ENCODE data around the gene CENPU. TPM values are rescaled to one million over a fixed set of nuclear protein-coding genes. Genes with fewer than 3 reads are reported as not detected.

Gene CENPU
- total and polyA plus RNA-seq, 2 experiments from 2014 or later, result 88.3 to 186 TPM

DNA sequence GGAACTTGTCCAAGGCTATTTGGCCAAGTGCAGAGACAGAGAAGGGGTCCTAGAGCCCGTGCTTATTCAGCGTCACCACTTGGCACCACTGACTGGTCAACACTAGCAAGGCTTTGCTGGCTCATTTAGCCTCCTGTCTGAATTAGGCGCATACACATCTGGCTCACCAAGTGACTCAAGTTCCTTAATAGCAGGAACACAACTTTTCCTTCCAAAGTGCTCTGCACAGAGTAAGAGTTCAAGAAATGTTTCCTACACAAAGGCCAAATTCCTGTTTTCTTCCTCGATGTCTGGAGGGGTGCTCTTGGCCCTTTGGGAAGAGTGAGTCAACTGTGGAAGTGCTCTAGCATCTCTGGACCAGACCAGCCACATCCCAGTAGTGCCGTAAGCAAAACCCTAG, 26.8 kb upstream of the CENPU start (continued):
- no peak for TF ChIP-seq CREB1 (CRISPR knock-in tag; IDR thresholded peaks at IDR 0.05; ENCODE audit: low read depth)
- TF ChIP-seq POLR2AphosphoS5 (IDR thresholded peaks at IDR 0.05; ENCODE audit: low read depth), result no peak
- TF ChIP-seq EZH2 (IDR thresholded peaks at IDR 0.05; ENCODE audit: low read depth, unreplicated experiment), result no peak
- TF ChIP-seq, protein P1, sequence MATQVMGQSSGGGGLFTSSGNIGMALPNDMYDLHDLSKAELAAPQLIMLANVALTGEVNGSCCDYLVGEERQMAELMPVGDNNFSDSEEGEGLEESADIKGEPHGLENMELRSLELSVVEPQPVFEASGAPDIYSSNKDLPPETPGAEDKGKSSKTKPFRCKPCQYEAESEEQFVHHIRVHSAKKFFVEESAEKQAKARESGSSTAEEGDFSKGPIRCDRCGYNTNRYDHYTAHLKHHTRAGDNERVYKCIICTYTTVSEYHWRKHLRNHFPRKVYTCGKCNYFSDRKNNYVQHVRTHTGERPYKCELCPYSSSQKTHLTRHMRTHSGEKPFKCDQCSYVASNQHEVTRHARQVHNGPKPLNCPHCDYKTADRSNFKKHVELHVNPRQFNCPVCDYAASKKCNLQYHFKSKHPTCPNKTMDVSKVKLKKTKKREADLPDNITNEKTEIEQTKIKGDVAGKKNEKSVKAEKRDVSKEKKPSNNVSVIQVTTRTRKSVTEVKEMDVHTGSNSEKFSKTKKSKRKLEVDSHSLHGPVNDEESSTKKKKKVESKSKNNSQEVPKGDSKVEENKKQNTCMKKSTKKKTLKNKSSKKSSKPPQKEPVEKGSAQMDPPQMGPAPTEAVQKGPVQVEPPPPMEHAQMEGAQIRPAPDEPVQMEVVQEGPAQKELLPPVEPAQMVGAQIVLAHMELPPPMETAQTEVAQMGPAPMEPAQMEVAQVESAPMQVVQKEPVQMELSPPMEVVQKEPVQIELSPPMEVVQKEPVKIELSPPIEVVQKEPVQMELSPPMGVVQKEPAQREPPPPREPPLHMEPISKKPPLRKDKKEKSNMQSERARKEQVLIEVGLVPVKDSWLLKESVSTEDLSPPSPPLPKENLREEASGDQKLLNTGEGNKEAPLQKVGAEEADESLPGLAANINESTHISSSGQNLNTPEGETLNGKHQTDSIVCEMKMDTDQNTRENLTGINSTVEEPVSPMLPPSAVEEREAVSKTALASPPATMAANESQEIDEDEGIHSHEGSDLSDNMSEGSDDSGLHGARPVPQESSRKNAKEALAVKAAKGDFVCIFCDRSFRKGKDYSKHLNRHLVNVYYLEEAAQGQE (IDR thresholded peaks at IDR 0.05; ENCODE audit: unreplicated experiment), result no peak
- TF ChIP-seq ZNF331 (CRISPR knock-in tag; IDR thresholded peaks at IDR 0.05; ENCODE audit: low read depth), result no peak
- no peak for TF ChIP-seq EZH2phosphoT487 (IDR thresholded peaks at IDR 0.05; ENCODE audit: unreplicated experiment)

DNA sequence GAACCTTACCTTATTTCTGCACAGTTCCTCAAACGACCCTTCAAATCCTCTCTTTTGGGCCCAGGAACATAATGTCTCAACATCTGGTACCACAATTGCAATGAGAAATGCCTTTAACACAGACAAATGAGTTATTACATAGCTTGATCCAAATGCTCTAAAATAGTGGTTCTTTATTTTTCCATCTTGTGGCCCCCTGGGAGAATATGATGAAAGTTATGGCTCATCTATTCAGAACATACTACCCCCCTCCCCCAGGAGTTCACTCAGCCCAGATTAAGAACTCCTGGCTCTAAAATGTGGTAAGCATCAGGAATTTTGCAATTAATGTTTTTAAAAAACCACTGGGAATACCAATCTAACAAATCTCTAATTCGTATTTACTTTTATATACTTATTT, 23.9 kb upstream of the CENPU start:
- Histone ChIP-seq H2AFZ (no peak overlapping the region), H3K36me3 (ENCODE audit: insufficient read depth) (no peaks in the 10 kb centered on the region), H3K9me2 (ENCODE audit: insufficient read depth) (no peaks in the 10 kb centered on the region), H3K27ac (ENCODE audit: low read depth) (no peak overlapping the region), H3K27me3 (ENCODE audit: insufficient read depth) (no peaks in the 10 kb centered on the region), H3K4me1 (ENCODE audit: insufficient read depth) (no peaks in the 10 kb centered on the region), H4K20me1 (replicated peaks; ENCODE audit: insufficient read depth) (0 out of 2 replicates have a peak, but pooled peaks cover 3% of the 10 kb centered on the region), H3F3A (replicated peaks; ENCODE audit: low read depth) (no peaks in the 10 kb centered on the region), H3K4me3 (no peak overlapping the region), H3K4me2 (no peak overlapping the region), H3K79me2 (replicated peaks; ENCODE audit: insufficient read depth) (no peaks in the 10 kb centered on the region)
- Mint-ChIP-seq H3K36me3 (ENCODE audit: low read depth) (no peaks in the 10 kb centered on the region; the same call in 2 of the 3 replicates), H3K9me3 (no peaks in the 10 kb centered on the region), H3K27me3 (ENCODE audit: insufficient read depth, low read depth, poor library complexity) (no peaks in the 10 kb centered on the region), H3K27ac (no peak overlapping the region), H3K4me3 (no peak overlapping the region), H3K4me1 (no peaks in the 10 kb centered on the region; the same call in 2 of the 3 replicates)
- ATAC-seq, result no peak
- no peak for DNase-seq (ENCODE audit: low spot score)
- TF ChIP-seq ZNF114 (CRISPR knock-in tag; IDR thresholded peaks at IDR 0.05) (no peak), CREB1 (CRISPR knock-in tag; IDR thresholded peaks at IDR 0.05; ENCODE audit: low read depth) (no peak), EZH2 (IDR thresholded peaks at IDR 0.05; ENCODE audit: low read depth, unreplicated experiment) (no peak), POLR2AphosphoS5 (IDR thresholded peaks at IDR 0.05; ENCODE audit: low read depth) (no peak), NANOG (IDR thresholded peaks at IDR 0.05; ENCODE audit: borderline replicate concordance) (no peak), EZH2phosphoT487 (IDR thresholded peaks at IDR 0.05; ENCODE audit: unreplicated experiment) (no peak), JUNB (IDR thresholded peaks at IDR 0.05; ENCODE audit: unreplicated experiment) (no peak), ZNF331 (CRISPR knock-in tag; IDR thresholded peaks at IDR 0.05; ENCODE audit: low read depth) (no peak), STAT1 (IDR thresholded peaks at IDR 0.05; ENCODE audit: unreplicated experiment) (no peak)
- TF ChIP-seq, protein P2, sequence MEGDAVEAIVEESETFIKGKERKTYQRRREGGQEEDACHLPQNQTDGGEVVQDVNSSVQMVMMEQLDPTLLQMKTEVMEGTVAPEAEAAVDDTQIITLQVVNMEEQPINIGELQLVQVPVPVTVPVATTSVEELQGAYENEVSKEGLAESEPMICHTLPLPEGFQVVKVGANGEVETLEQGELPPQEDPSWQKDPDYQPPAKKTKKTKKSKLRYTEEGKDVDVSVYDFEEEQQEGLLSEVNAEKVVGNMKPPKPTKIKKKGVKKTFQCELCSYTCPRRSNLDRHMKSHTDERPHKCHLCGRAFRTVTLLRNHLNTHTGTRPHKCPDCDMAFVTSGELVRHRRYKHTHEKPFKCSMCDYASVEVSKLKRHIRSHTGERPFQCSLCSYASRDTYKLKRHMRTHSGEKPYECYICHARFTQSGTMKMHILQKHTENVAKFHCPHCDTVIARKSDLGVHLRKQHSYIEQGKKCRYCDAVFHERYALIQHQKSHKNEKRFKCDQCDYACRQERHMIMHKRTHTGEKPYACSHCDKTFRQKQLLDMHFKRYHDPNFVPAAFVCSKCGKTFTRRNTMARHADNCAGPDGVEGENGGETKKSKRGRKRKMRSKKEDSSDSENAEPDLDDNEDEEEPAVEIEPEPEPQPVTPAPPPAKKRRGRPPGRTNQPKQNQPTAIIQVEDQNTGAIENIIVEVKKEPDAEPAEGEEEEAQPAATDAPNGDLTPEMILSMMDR (conservative IDR thresholded peaks at IDR 0.05; ENCODE audit: low read depth in 2 of 2), result no peak
- TF ChIP-seq, protein P3, sequence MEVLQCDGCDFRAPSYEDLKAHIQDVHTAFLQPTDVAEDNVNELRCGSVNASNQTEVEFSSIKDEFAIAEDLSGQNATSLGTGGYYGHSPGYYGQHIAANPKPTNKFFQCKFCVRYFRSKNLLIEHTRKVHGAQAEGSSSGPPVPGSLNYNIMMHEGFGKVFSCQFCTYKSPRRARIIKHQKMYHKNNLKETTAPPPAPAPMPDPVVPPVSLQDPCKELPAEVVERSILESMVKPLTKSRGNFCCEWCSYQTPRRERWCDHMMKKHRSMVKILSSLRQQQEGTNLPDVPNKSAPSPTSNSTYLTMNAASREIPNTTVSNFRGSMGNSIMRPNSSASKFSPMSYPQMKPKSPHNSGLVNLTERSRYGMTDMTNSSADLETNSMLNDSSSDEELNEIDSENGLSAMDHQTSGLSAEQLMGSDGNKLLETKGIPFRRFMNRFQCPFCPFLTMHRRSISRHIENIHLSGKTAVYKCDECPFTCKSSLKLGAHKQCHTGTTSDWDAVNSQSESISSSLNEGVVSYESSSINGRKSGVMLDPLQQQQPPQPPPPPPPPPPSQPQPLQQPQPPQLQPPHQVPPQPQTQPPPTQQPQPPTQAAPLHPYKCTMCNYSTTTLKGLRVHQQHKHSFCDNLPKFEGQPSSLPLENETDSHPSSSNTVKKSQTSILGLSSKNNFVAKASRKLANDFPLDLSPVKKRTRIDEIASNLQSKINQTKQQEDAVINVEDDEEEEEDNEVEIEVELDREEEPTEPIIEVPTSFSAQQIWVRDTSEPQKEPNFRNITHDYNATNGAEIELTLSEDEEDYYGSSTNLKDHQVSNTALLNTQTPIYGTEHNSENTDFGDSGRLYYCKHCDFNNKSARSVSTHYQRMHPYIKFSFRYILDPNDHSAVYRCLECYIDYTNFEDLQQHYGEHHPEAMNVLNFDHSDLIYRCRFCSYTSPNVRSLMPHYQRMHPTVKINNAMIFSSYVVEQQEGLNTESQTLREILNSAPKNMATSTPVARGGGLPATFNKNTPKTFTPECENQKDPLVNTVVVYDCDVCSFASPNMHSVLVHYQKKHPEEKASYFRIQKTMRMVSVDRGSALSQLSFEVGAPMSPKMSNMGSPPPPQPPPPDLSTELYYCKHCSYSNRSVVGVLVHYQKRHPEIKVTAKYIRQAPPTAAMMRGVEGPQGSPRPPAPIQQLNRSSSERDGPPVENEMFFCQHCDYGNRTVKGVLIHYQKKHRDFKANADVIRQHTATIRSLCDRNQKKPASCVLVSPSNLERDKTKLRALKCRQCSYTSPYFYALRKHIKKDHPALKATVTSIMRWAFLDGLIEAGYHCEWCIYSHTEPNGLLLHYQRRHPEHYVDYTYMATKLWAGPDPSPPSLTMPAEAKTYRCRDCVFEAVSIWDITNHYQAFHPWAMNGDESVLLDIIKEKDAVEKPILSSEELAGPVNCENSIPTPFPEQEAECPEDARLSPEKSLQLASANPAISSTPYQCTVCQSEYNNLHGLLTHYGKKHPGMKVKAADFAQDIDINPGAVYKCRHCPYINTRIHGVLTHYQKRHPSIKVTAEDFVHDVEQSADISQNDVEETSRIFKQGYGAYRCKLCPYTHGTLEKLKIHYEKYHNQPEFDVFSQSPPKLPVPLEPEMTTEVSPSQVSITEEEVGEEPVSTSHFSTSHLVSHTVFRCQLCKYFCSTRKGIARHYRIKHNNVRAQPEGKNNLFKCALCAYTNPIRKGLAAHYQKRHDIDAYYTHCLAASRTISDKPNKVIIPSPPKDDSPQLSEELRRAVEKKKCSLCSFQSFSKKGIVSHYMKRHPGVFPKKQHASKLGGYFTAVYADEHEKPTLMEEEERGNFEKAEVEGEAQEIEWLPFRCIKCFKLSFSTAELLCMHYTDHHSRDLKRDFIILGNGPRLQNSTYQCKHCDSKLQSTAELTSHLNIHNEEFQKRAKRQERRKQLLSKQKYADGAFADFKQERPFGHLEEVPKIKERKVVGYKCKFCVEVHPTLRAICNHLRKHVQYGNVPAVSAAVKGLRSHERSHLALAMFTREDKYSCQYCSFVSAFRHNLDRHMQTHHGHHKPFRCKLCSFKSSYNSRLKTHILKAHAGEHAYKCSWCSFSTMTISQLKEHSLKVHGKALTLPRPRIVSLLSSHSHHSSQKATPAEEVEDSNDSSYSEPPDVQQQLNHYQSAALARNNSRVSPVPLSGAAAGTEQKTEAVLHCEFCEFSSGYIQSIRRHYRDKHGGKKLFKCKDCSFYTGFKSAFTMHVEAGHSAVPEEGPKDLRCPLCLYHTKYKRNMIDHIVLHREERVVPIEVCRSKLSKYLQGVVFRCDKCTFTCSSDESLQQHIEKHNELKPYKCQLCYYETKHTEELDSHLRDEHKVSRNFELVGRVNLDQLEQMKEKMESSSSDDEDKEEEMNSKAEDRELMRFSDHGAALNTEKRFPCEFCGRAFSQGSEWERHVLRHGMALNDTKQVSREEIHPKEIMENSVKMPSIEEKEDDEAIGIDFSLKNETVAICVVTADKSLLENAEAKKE (CRISPR knock-in tag; IDR thresholded peaks at IDR 0.05), result no peak
- TF ChIP-seq, protein P4, sequence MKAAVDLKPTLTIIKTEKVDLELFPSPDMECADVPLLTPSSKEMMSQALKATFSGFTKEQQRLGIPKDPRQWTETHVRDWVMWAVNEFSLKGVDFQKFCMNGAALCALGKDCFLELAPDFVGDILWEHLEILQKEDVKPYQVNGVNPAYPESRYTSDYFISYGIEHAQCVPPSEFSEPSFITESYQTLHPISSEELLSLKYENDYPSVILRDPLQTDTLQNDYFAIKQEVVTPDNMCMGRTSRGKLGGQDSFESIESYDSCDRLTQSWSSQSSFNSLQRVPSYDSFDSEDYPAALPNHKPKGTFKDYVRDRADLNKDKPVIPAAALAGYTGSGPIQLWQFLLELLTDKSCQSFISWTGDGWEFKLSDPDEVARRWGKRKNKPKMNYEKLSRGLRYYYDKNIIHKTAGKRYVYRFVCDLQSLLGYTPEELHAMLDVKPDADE (IDR thresholded peaks at IDR 0.05), result no peak

Data from GM23338 (cell line).